AG09309 (cell line): ENCODE data around the gene DACH1.

Source experiments
- DNase-seq: peaks from one replicate; pipeline ENCODE4 v3.0.0-alpha.2; 2010; ENCODE audit warnings: low read depth
- H3K4me3 ChIP-seq: 2 replicates; pipeline ENCODE4 v1.5.1; 2011; ENCODE audit warnings: mild to moderate bottlenecking, low read depth, low read length, moderate library complexity; ENCODE audit not compliant: control insufficient read depth
- CTCF ChIP-seq: IDR thresholded peaks from 2 replicates; pipeline ENCODE4 v1.5.1; 2011; ENCODE audit warnings: mild to moderate bottlenecking, low read depth, low read length, inconsistent platforms; ENCODE audit not compliant: insufficient read depth, control insufficient read depth; ENCODE audit errors: missing control alignments

Gene DACH1

GRCh38 chr13:71474936-71475335, 392.1 kb downstream of the DACH1 start:
- no peak for TF ChIP-seq CTCF
- DNase-seq = no peak
- no peak overlapping the region for H3K4me3 ChIP-seq

- no peak for TF ChIP-seq CTCF
- DNase-seq = no peak
- H3K4me3 ChIP-seq = no peak overlapping the region
Measured at GRCh38 chr13:71469626-71470025, 397.4 kb downstream of the DACH1 start.

GRCh38 chr13:71464686-71465085, 402.3 kb downstream of the DACH1 start:
- H3K4me3 ChIP-seq = no peak overlapping the region
- no peak for TF ChIP-seq CTCF
- DNase-seq = no peak

- H3K4me3 ChIP-seq = no peak overlapping the region
- no peak for DNase-seq
- TF ChIP-seq CTCF = no peak
Measured at GRCh38 chr13:71461892-71462291, 405.1 kb downstream of the DACH1 start.

- TF ChIP-seq CTCF = no peak
- DNase-seq = no peak
- no peak overlapping the region for H3K4me3 ChIP-seq
Measured at GRCh38 chr13:71460211-71460610, 406.8 kb downstream of the DACH1 start.

- no peak overlapping the region for H3K4me3 ChIP-seq
- no peak for DNase-seq
- TF ChIP-seq CTCF = no peak
Measured at GRCh38 chr13:71459708-71460107, 407.3 kb downstream of the DACH1 start.

- TF ChIP-seq CTCF = no peak
- no peak overlapping the region for H3K4me3 ChIP-seq
- DNase-seq = no peak
Measured at GRCh38 chr13:71457645-71458044, 409.4 kb downstream of the DACH1 start.
